Measurements from ENCODE around the gene S100A11.
A peak's percentile ranks its signal among the peaks of the same experiment; 100 is the strongest.

The S100A11 gene

DNA sequence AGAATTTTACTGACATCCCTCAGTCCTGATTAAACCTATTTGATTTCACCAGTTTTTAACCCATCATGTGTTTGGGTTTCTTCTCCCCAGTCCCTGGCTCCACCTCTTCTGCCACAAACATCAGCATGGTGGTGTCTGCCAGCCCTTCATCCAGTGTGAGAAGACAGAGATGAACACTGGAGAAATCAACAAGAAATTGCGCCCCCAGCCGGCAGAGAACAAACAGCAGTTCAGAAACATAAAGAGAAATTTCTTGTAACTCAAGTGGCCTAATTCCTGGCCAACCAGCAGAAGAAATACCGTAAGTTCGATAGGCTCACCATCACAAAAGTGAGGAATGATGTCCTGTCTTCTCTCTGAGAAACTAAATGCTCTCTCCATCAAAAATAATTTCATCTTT lies 18.3 kb downstream of the S100A11 start:
- TF ChIP-seq, protein P1, sequence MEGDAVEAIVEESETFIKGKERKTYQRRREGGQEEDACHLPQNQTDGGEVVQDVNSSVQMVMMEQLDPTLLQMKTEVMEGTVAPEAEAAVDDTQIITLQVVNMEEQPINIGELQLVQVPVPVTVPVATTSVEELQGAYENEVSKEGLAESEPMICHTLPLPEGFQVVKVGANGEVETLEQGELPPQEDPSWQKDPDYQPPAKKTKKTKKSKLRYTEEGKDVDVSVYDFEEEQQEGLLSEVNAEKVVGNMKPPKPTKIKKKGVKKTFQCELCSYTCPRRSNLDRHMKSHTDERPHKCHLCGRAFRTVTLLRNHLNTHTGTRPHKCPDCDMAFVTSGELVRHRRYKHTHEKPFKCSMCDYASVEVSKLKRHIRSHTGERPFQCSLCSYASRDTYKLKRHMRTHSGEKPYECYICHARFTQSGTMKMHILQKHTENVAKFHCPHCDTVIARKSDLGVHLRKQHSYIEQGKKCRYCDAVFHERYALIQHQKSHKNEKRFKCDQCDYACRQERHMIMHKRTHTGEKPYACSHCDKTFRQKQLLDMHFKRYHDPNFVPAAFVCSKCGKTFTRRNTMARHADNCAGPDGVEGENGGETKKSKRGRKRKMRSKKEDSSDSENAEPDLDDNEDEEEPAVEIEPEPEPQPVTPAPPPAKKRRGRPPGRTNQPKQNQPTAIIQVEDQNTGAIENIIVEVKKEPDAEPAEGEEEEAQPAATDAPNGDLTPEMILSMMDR (conservative IDR thresholded peaks at IDR 0.05; ENCODE audit: low read depth, low read length) = peak; percentile 74
- Histone ChIP-seq H4K20me1 (ENCODE audit: insufficient read depth) (no peaks in the 10 kb centered on the region), H3K4me2 (no peak overlapping the region), H3K9ac (no peak overlapping the region), H2AFZ (ENCODE audit: low read depth) (no peak overlapping the region), H3K79me2 (ENCODE audit: insufficient read depth, low read depth) (no peaks in the 10 kb centered on the region), H3K4me3 (IDR thresholded peaks at IDR 0.05; ENCODE audit: insufficient read depth, low read depth, low read length) (no peak overlapping the region), H3K27me3 (ENCODE audit: insufficient read depth, low read depth) (no peaks in the 10 kb centered on the region), H3K36me3 (ENCODE audit: insufficient read depth) (no peaks in the 10 kb centered on the region), H3K4me1 (ENCODE audit: low read depth, poor library complexity, severe bottlenecking) (peaks cover 5% of the 10 kb centered on the region), H3K27ac (no peak overlapping the region)

DNA sequence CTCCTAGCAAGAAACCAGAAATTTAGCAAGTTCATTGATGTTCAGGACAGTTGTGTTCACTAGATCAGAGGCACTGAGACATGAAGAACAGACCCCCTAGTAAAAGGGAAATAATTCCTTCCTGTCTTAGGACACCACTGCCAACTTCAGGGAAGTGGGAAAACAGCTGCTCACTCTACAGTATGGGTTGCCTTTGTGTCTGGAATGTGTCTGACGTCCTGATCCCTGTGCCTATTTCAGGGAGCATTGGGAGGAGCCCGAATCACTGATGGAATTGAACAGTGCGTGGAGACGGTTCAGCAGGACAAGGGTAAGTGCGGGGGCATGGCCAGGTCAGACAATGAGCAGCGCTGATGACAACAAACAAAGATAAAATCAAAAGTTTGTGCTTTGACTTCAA lies 21.0 kb downstream of the S100A11 start:
- H3K4me2 ChIP-seq = no peak overlapping the region
- H3K27me3 ChIP-seq (ENCODE audit: insufficient read depth, low read depth) = no peaks in the 10 kb centered on the region
- H3K79me2 ChIP-seq (ENCODE audit: insufficient read depth, low read depth) = no peaks in the 10 kb centered on the region
- H4K20me1 ChIP-seq (ENCODE audit: insufficient read depth) = no peaks in the 10 kb centered on the region
- H3K4me1 ChIP-seq (ENCODE audit: low read depth, poor library complexity, severe bottlenecking) = peaks cover 7% of the 10 kb centered on the region
- no peaks in the 10 kb centered on the region for H3K36me3 ChIP-seq (ENCODE audit: insufficient read depth)
- TF ChIP-seq, protein P1 (conservative IDR thresholded peaks at IDR 0.05; ENCODE audit: low read depth, low read length) = no peak
- no peak overlapping the region for H2AFZ ChIP-seq (ENCODE audit: low read depth)
- no peak overlapping the region for H3K4me3 ChIP-seq (IDR thresholded peaks at IDR 0.05; ENCODE audit: insufficient read depth, low read depth, low read length)
- H3K27ac ChIP-seq = no peak overlapping the region
- no peak overlapping the region for H3K9ac ChIP-seq

DNA sequence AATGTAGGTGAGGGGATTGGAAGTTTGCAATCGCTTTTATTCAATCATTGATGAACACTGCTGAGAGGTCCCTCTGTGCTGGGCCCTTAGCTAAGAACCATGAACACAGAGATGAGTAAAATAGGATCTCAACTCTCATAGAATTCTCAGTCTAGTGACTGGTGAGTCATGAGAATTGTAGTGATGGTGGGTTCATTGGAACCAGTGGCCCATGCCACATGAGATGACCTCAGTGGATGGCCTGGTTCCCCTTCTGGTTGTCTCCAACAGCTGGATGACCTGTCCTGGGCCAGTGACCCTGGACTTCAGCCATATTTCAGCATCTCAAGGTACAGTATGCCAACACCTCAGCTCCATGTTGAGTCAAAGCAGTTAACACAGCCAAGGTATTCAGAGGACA lies 21.9 kb downstream of the S100A11 start:
- Histone ChIP-seq H3K36me3 (ENCODE audit: insufficient read depth) (no peaks in the 10 kb centered on the region), H3K4me2 (no peak overlapping the region)
- TF ChIP-seq, protein P1 (conservative IDR thresholded peaks at IDR 0.05; ENCODE audit: low read depth, low read length) = no peak

DNA sequence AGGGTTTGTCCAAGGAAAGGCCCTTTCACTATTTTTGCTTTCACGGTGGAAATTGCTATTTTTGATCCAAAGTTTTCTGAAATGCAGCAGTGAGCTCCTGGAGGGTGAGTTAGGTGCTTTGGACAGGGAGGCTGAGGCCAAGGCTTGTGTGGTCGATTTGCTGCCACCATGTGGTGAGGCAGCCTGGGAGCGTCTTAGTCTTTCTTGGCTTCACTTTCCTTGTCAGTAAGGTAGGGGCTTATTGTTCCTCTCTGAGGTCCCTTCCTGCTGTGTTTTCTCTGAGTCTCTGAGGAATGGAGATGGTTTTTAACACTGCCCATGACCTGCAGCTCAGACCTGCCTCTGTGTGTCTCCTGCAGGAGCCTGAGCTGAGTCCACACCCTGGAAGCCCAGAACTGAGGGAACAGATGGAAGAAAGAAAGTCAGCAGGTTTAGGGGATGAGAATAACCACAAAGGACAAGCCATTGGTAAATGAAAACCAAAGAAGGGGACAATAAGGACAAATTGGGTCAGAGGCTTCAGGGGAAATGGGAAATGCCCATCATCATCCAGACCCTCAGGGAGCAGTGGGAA lies 23.1 kb downstream of the S100A11 start:
- Histone ChIP-seq H3K27me3 (ENCODE audit: insufficient read depth, low read depth) (no peaks in the 10 kb centered on the region), H3K36me3 (ENCODE audit: insufficient read depth) (no peaks in the 10 kb centered on the region), H2AFZ (ENCODE audit: low read depth) (peak overlapping the region; percentile 42; the same call in 1 of the 2 replicates), H3K9ac (no peak overlapping the region), H3K4me3 (IDR thresholded peaks at IDR 0.05; ENCODE audit: insufficient read depth, low read depth, low read length) (no peak overlapping the region), H4K20me1 (ENCODE audit: insufficient read depth) (no peaks in the 10 kb centered on the region), H3K79me2 (ENCODE audit: insufficient read depth, low read depth) (no peaks in the 10 kb centered on the region), H3K4me2 (peak overlapping the region; percentile 18; the same call in 1 of the 2 replicates), H3K4me1 (ENCODE audit: low read depth, poor library complexity, severe bottlenecking) (peaks cover 7% of the 10 kb centered on the region), H3K27ac (no peak overlapping the region)
- TF ChIP-seq, protein P1 (conservative IDR thresholded peaks at IDR 0.05; ENCODE audit: low read depth, low read length) = peak; percentile 97

More for the DNA sequence above, 21.9 kb downstream of the S100A11 start:
- no peaks in the 10 kb centered on the region for H3K79me2 ChIP-seq (ENCODE audit: insufficient read depth, low read depth)
- no peaks in the 10 kb centered on the region for H4K20me1 ChIP-seq (ENCODE audit: insufficient read depth)
- peaks cover 7% of the 10 kb centered on the region for H3K4me1 ChIP-seq (ENCODE audit: low read depth, poor library complexity, severe bottlenecking)
- no peak overlapping the region for H2AFZ ChIP-seq (ENCODE audit: low read depth)
- no peak overlapping the region for H3K9ac ChIP-seq
- H3K27ac ChIP-seq = no peak overlapping the region
- no peaks in the 10 kb centered on the region for H3K27me3 ChIP-seq (ENCODE audit: insufficient read depth, low read depth)
- no peak overlapping the region for H3K4me3 ChIP-seq (IDR thresholded peaks at IDR 0.05; ENCODE audit: insufficient read depth, low read depth, low read length)

All from KMS-11 (cell line).